Keratinocyte (primary cell): ENCODE measurements around the gene IKZF1. TPM values are rescaled to one million over a fixed set of nuclear protein-coding genes. Genes with fewer than 3 reads are reported as not detected.

ENCODE experiments used
- DNase-seq: peaks from one replicate; pipeline ENCODE4 v3.0.0-alpha.2; 2011; ENCODE audit warnings: low read depth, missing footprints, low spot score
- FAIRE-seq: peaks from 2 replicates; lab custom pipeline; 2011; peaks lifted over from hg19 to GRCh38; lab: Jason Lieb, UNC
- H2AFZ ChIP-seq: 2 replicates; pipeline ENCODE4 v1.6.0; 2012; ENCODE audit warnings: low read length, control low read depth, inconsistent platforms; ENCODE audit not compliant: control insufficient read depth
- H3K27ac ChIP-seq: 2 replicates; pipeline ENCODE4 v1.5.1; 2011; ENCODE audit warnings: low read length; ENCODE audit not compliant: control insufficient read depth, insufficient read depth
- H3K27me3 ChIP-seq: 3 replicates; pipeline ENCODE4 v1.6.0; 2011; ENCODE audit warnings: low read length; ENCODE audit not compliant: control insufficient read depth, insufficient read depth; ENCODE audit errors: extremely low read depth
- H3K36me3 ChIP-seq, 2 experiments: 2 replicates in 1 of 2; 3 replicates in 1 of 2; pipeline ENCODE4 v1.5.1; 2011; ENCODE audit warnings: low read length in 2 of 2, mild to moderate bottlenecking in 1 of 2; ENCODE audit not compliant: control insufficient read depth in 2 of 2, insufficient read depth in 2 of 2; ENCODE audit errors: extremely low read depth in 1 of 2
- H3K4me1 ChIP-seq: 3 replicates; pipeline ENCODE4 v1.5.1; 2011; ENCODE audit warnings: low read length; ENCODE audit not compliant: control insufficient read depth, insufficient read depth; ENCODE audit errors: extremely low read depth
- H3K4me2 ChIP-seq: 3 replicates; pipeline ENCODE4 v1.6.0; 2011; ENCODE audit warnings: low read depth, low read length; ENCODE audit not compliant: control insufficient read depth, insufficient read depth; ENCODE audit errors: extremely low read depth
- H3K4me3 ChIP-seq, 3 experiments: fragments of 200-600 bp in 1 of 3; sonication (generic) in 1 of 3; 2 replicates in 2 of 3; 3 replicates in 1 of 3; pipeline ENCODE4 v1.5.1; 2011 to 2016; ENCODE audit warnings: low read length in 3 of 3, mild to moderate bottlenecking in 3 of 3, control low read depth in 2 of 3, inconsistent platforms in 1 of 3, low read depth in 1 of 3, mixed read lengths in 1 of 3, mixed run types in 1 of 3, moderate library complexity in 1 of 3; ENCODE audit not compliant: control insufficient read depth in 2 of 3, insufficient read depth in 2 of 3; ENCODE audit errors: extremely low read depth in 1 of 3
- H3K79me2 ChIP-seq: 2 replicates; pipeline ENCODE4 v1.6.0; 2012; ENCODE audit warnings: low read length; ENCODE audit not compliant: control insufficient read depth, insufficient read depth
- H3K9ac ChIP-seq: 3 replicates; pipeline ENCODE4 v1.6.0; 2011; ENCODE audit warnings: low read length; ENCODE audit not compliant: control insufficient read depth, insufficient read depth; ENCODE audit errors: extremely low read depth
- H3K9me1 ChIP-seq: 3 replicates; pipeline ENCODE4 v1.6.0; 2011; ENCODE audit warnings: low read length; ENCODE audit not compliant: control insufficient read depth, insufficient read depth; ENCODE audit errors: extremely low read depth
- H3K9me3 ChIP-seq: 2 replicates; pipeline ENCODE4 v1.5.1; 2012; ENCODE audit warnings: low read depth, low read length; ENCODE audit not compliant: control insufficient read depth
- H4K20me1 ChIP-seq: 3 replicates; pipeline ENCODE4 v1.6.0; 2011; ENCODE audit warnings: low read length; ENCODE audit not compliant: control insufficient read depth, insufficient read depth; ENCODE audit errors: extremely low read depth
- CTCF ChIP-seq, 3 experiments: IDR thresholded peaks in 1 of 3; conservative IDR thresholded peaks in 1 of 3; optimal IDR thresholded peaks in 1 of 3; 2 replicates in 2 of 3; 3 replicates in 1 of 3; pipeline versions ENCODE3 to v1.5.1; 2011; ENCODE audit warnings: low read length in 3 of 3, mild to moderate bottlenecking in 3 of 3, moderate library complexity in 2 of 3, control low read depth in 1 of 3, inconsistent platforms in 1 of 3; ENCODE audit not compliant: insufficient read depth in 2 of 3; ENCODE audit errors: extremely low read depth in 1 of 3
- EZH2 ChIP-seq: IDR thresholded peaks from one replicate; pipeline ENCODE4 v1.6.1; 2012; ENCODE audit warnings: inconsistent platforms, mild to moderate bottlenecking, low read length, moderate library complexity
- dilution Hi-C: fragments of 300-500 bp; cut with MboI; formaldehyde crosslinking; loops from one replicate; pipeline ENCODE4 v1.7.0; 2020; ENCODE audit warnings: low sequenced_read_pairs; ENCODE audit not compliant: extremely low pct_ligation_motif_present
- polyA plus RNA-seq, 5 experiments: library from polyadenylated mRNA; depleted of rRNA in 3 of 5; stranded (reverse) in 3 of 5; stranded (forward) in 1 of 5; unstranded in 1 of 5; fragments of >200 nt; gene quantifications; 1 replicate in 1 of 5; 2 replicates in 3 of 5; 3 replicates in 1 of 5; pipeline versions ENCODE4 v1.2.1 to v1.2.3, GENCODE V29; 2011 to 2012; ENCODE audit warnings: missing spikeins in 2 of 5, low read depth in 1 of 5, low replicate concordance in 1 of 5

The IKZF1 gene
- polyA plus RNA-seq, 1 donor (not counting 4 experiments of a cell fraction or from before 2014, with no cell fraction given) = not detected

GRCh38 chr7:50296799-50297198, 7.7 kb upstream of the IKZF1 start:
- Histone ChIP-seq H3K4me2 (no peak overlapping the region), H3K36me3 (no peaks in the 10 kb centered on the region), H3K9ac (no peak overlapping the region), H3K27ac (no peak overlapping the region), H3K9me3 (no peaks in the 10 kb centered on the region), H3K4me3 (no peak overlapping the region), H3K4me1 (no peaks in the 10 kb centered on the region), H3K27me3 (peaks cover 9% of the 10 kb centered on the region), H3K9me1 (no peaks in the 10 kb centered on the region), H3K79me2 (no peaks in the 10 kb centered on the region), H2AFZ (no peak overlapping the region), H4K20me1 (no peaks in the 10 kb centered on the region)
- dilution Hi-C loops = no loop called here
- TF ChIP-seq CTCF (optimal IDR thresholded peaks at IDR 0.05 in 1 of 3, IDR thresholded peaks at IDR 0.05 in 1 of 3, conservative IDR thresholded peaks at IDR 0.05 in 1 of 3; ENCODE audit: extremely low read depth in 1 of 3, insufficient read depth in 2 of 3, low read length in 3 of 3) (no peak), EZH2 (no peak)
- DNase-seq (no peak), FAIRE-seq (no peak)

GRCh38 chr7:50298811-50299562, 5.5 kb upstream of the IKZF1 start:
- no peak overlapping the region for H3K27ac ChIP-seq
- no peaks in the 10 kb centered on the region for H3K9me3 ChIP-seq
- H2AFZ ChIP-seq = no peak overlapping the region
- H4K20me1 ChIP-seq = no peaks in the 10 kb centered on the region
- no peaks in the 10 kb centered on the region for H3K36me3 ChIP-seq
- no peak overlapping the region for H3K4me3 ChIP-seq
- H3K27me3 ChIP-seq = peaks cover 28% of the 10 kb centered on the region
- H3K79me2 ChIP-seq = no peaks in the 10 kb centered on the region
- no peak for TF ChIP-seq CTCF (optimal IDR thresholded peaks at IDR 0.05 in 1 of 3, IDR thresholded peaks at IDR 0.05 in 1 of 3, conservative IDR thresholded peaks at IDR 0.05 in 1 of 3; ENCODE audit: extremely low read depth in 1 of 3, insufficient read depth in 2 of 3, low read length in 3 of 3)
- TF ChIP-seq EZH2 = no peak
- H3K4me1 ChIP-seq = no peaks in the 10 kb centered on the region
- no peak overlapping the region for H3K9ac ChIP-seq
- FAIRE-seq = no peak
- no peaks in the 10 kb centered on the region for H3K9me1 ChIP-seq
- dilution Hi-C loops = no loop called here
- DNase-seq = no peak
- no peak overlapping the region for H3K4me2 ChIP-seq
